HepG2 (cell line): ENCODE data around the gene TCTN2. TPM values are rescaled to one million over a fixed set of nuclear protein-coding genes. Genes with fewer than 3 reads are reported as not detected.

Experiments used
- ATAC-seq: fragments of 200-7000 bp; cut with Tn5 transposase; 3 replicates; pipeline ENCODE4 v1.9.1; 2020; ENCODE audit warnings: mild to moderate bottlenecking, moderate library complexity
- BruUV-seq: library from RNA; stranded (reverse); fragments of 400-500 nt; replicated peaks from 2 replicates; lab custom pipeline; 2021; lab: Mats Ljungman, UMichigan
- CTCF ChIA-PET: fragments of 300-600 bp; formaldehyde crosslinking; extraction: SDS; loops from one replicate; lab custom pipeline; 2021; ENCODE audit warnings: low total read pairs, inconsistent platforms, low intra/inter-chr PET ratio; lab: Yijun Ruan, JAX
- POLR2A ChIA-PET: fragments of 350-600 bp; sonication (Branson Sonifier 250); formaldehyde crosslinking; loops from one replicate; lab custom pipeline; 2020; ENCODE audit warnings: antibody characterized with exemption, inconsistent platforms; lab: Yijun Ruan, JAX
- DNase-seq: peaks from one replicate; pipeline ENCODE4 v3.0.0-alpha.2; 2015; ENCODE audit warnings: low spot score
- FAIRE-seq: peaks from 3 replicates; lab custom pipeline; 2011; peaks lifted over from hg19 to GRCh38; lab: Jason Lieb, UNC
- H2AFZ ChIP-seq: one replicate; pipeline ENCODE4 v1.6.1; 2011; ENCODE audit warnings: low read length, inconsistent platforms
- H3K27ac ChIP-seq: fragments of 300-600 bp; 3 replicates; pipeline ENCODE4 v1.8.0; 2011; ENCODE audit warnings: mixed run types, mild to moderate bottlenecking, mixed read lengths, low read length, inconsistent platforms; ENCODE audit not compliant: insufficient read depth; ENCODE audit errors: extremely low read length
- H3K27me3 ChIP-seq, 2 experiments: fragments of 200-600 bp in 1 of 2; 2 replicates in 1 of 2; 3 replicates in 1 of 2; pipeline versions ENCODE4 v1.6.0 to v1.8.0; 2011; ENCODE audit warnings: low read length in 2 of 2, mild to moderate bottlenecking in 2 of 2, moderate library complexity in 2 of 2, inconsistent platforms in 1 of 2; ENCODE audit not compliant: insufficient read depth in 2 of 2, control insufficient read depth in 1 of 2
- H3K36me3 ChIP-seq, 2 experiments: fragments of 200-600 bp in 1 of 2; replicated peaks in 1 of 2; 2 replicates in 1 of 2; 3 replicates in 1 of 2; pipeline versions ENCODE4 v1.5.1 to v1.8.0; 2011; ENCODE audit warnings: low read length in 2 of 2, inconsistent platforms in 1 of 2; ENCODE audit not compliant: insufficient read depth in 2 of 2, control insufficient read depth in 1 of 2
- H3K4me1 ChIP-seq: 2 replicates; pipeline ENCODE4 v1.5.1; 2012; ENCODE audit warnings: low read length, inconsistent platforms; ENCODE audit not compliant: insufficient read depth
- H3K4me2 ChIP-seq: 2 replicates; pipeline ENCODE4 v1.6.0; 2011; ENCODE audit warnings: low read depth, low read length, inconsistent platforms
- H3K4me3 ChIP-seq, 3 experiments: fragments of 200-600 bp in 1 of 3; sonication (generic), shearing (Covaris generic) in 1 of 3; replicated peaks in 1 of 3; 2 replicates each; pipeline ENCODE4 v1.5.1; 2011 to 2016; ENCODE audit warnings: low read length in 3 of 3, inconsistent platforms in 2 of 3, low read depth in 2 of 3, mild to moderate bottlenecking in 2 of 3, control low read depth in 1 of 3, mixed read lengths in 1 of 3; ENCODE audit not compliant: insufficient read depth in 1 of 3
- H3K79me2 ChIP-seq: one replicate; pipeline ENCODE4 v1.6.1; 2011; ENCODE audit warnings: low read length, inconsistent platforms; ENCODE audit not compliant: insufficient read depth
- H3K9ac ChIP-seq: 2 replicates; pipeline ENCODE4 v1.6.0; 2011; ENCODE audit warnings: mild to moderate bottlenecking, low read depth, low read length, inconsistent platforms; ENCODE audit not compliant: insufficient read depth
- H3K9me3 ChIP-seq: 2 replicates; pipeline ENCODE4 v1.5.1; 2012; ENCODE audit warnings: mild to moderate bottlenecking, low read length
- H4K20me1 ChIP-seq: 2 replicates; pipeline ENCODE4 v1.6.0; 2011; ENCODE audit warnings: inconsistent platforms, mild to moderate bottlenecking, low read length, moderate library complexity; ENCODE audit not compliant: insufficient read depth
- CEBPB ChIP-seq: IDR thresholded peaks from 2 replicates; pipeline ENCODE4 v1.6.1; 2011; ENCODE audit warnings: low read depth, low read length, improper control_type of control experiment, borderline replicate concordance
- ETV6 ChIP-seq: sonication (generic); formaldehyde crosslinking; conservative IDR thresholded peaks from 2 replicates; pipeline ENCODE4 v1.4.0; 2020; ENCODE audit warnings: missing genetic modification reagents
- FOXJ3 ChIP-seq: sonication (generic); formaldehyde crosslinking; IDR thresholded peaks from 2 replicates; pipeline ENCODE4 v1.4.0; 2020; ENCODE audit warnings: missing genetic modification reagents, mild to moderate bottlenecking, borderline replicate concordance
- HDAC6 ChIP-seq: fragments of 200-600 bp; sonication (generic); IDR thresholded peaks from 2 replicates; pipeline ENCODE4 v1.7.0; 2017; ENCODE audit warnings: mild to moderate bottlenecking, antibody characterized with exemption, low read length, low read depth
- PREB ChIP-seq: sonication (generic); formaldehyde crosslinking; IDR thresholded peaks from 2 replicates; pipeline ENCODE4 v1.4.0; 2020; ENCODE audit warnings: missing genetic modification reagents
- ZNF513 ChIP-seq: sonication (generic); formaldehyde crosslinking; conservative IDR thresholded peaks from 2 replicates; pipeline ENCODE4 v1.5.0; 2020; ENCODE audit warnings: missing genetic modification reagents
- ZNF629 ChIP-seq: sonication (generic); formaldehyde crosslinking; conservative IDR thresholded peaks from 2 replicates; pipeline ENCODE4 v1.5.0; 2020; ENCODE audit warnings: missing genetic modification reagents
- WGBS: methylation state at CpG from one replicate; pipeline ENCODE4 v1.1.6; 2017; ENCODE audit warnings: low lambda C conversion rate; 5-methylcytosine and 5-hydroxymethylcytosine counted together
- in situ Hi-C: cut with HindIII; loops from 2 replicates; pipeline ENCODE4 v1.10.0; 2017; ENCODE audit warnings: low pct_unique_long_range_greater_than_20kb; ENCODE audit not compliant: extremely low pct_ligation_motif_present
- intact Hi-C: fragments of 100-400 bp; cut with micrococcal nuclease; formaldehyde crosslinking; loops from one replicate; pipeline ENCODE4 v1.10.0; 2022; ENCODE audit not compliant: unreplicated experiment
- polyA plus RNA-seq, 8 experiments: library from polyadenylated mRNA; depleted of rRNA in 3 of 8; stranded (reverse) in 7 of 8; unstranded in 1 of 8; fragments of >200 nt; fragmentation: Illumina TruSeq in 4 of 8; extraction: Trizol in 4 of 8; gene quantifications; 2 replicates each; pipeline versions ENCODE4 v1.2.1 to v1.2.3, GENCODE V29; 2011 to 2016; ENCODE audit warnings: low read depth in 4 of 8, missing spikeins in 1 of 8, mixed read lengths in 1 of 8; ENCODE audit not compliant: insufficient read depth in 1 of 8
- total RNA-seq, 5 experiments: library from RNA; depleted of rRNA; stranded (reverse); fragments of >200 nt; fragmentation: Illumina TruSeq; extraction: Trizol; gene quantifications; 2 replicates each; pipeline ENCODE4 v1.2.3, GENCODE V29; 2016; ENCODE audit warnings: low read depth in 1 of 5

TCTN2 gene
- total and polyA plus RNA-seq, 2 of the 13 experiments (the other 11 are each of a cell fraction or from before 2014, with no cell fraction given), result 5.0 to 8.1 TPM

DNA sequence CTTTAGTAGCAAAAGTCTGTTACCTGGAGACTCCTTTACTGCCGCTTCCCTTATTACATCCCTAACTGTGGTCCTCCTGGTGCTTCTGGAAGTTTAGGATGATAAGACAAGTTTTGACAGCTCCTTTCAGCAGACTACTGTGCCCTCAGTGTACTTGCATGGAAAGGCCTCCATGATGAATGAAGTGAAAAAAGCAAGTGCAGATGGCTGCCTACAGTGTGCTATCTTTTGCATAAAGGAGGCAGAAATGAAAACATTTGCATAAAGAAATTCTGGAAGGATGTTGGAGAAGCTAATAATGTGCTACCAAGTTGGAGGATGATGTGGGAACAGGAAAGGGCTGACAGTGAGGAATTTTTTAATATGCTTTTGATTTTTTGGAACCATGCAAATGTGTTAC, 4.5 kb downstream of the TCTN2 start:
- intact Hi-C loops, result no loop called here
- no TSS peak for BruUV-seq

More for the DNA sequence above, 4.5 kb downstream of the TCTN2 start:
- H2AFZ ChIP-seq, result no peak overlapping the region
- no peak for ATAC-seq
- no peaks in the 10 kb centered on the region for H3K79me2 ChIP-seq
- no peak for TF ChIP-seq FOXJ3 (CRISPR knock-in tag)
- TF ChIP-seq PREB, result no peak
- no peak for TF ChIP-seq ZNF629 (CRISPR knock-in tag)
- TF ChIP-seq ETV6 (CRISPR knock-in tag), result no peak
- no peak for TF ChIP-seq CEBPB
- no peak for TF ChIP-seq HDAC6
- TF ChIP-seq ZNF513 (CRISPR knock-in tag), result no peak
- H3K9ac ChIP-seq, result no peak overlapping the region
- H4K20me1 ChIP-seq, result no peaks in the 10 kb centered on the region
- no peaks in the 10 kb centered on the region for H3K27me3 ChIP-seq
- in situ Hi-C loops, result no loop called here
- no peak for DNase-seq
- H3K4me1 ChIP-seq, result peaks cover 7% of the 10 kb centered on the region
- no peak overlapping the region for H3K4me3 ChIP-seq
- POLR2A ChIA-PET, result no interaction called here
- CTCF ChIA-PET, result no interaction called here
- 100% methylated on average over 1 of the region's 1 CpG for WGBS
- no peak for FAIRE-seq
- H3K36me3 ChIP-seq, result peaks cover 5% of the 10 kb centered on the region in 2 experiments; a peak in 3 of 5 replicates
- H3K9me3 ChIP-seq, result no peaks in the 10 kb centered on the region
- H3K4me2 ChIP-seq, result no peak overlapping the region
- H3K27ac ChIP-seq, result no peak overlapping the region
